Fibroblast of peridontal ligament (primary cell): ENCODE measurements around the gene ARHGDIA.

Experiments
- DNase-seq: peaks from one replicate; pipeline ENCODE4 v3.0.0-alpha.2; 2010; ENCODE audit errors: extremely low read depth

The ARHGDIA gene

GRCh38 chr17:81823820-81824550 lies 47.2 kb downstream of the ARHGDIA start:
- DNase-seq: no peak

- no peak for DNase-seq
Measured at GRCh38 chr17:81822996-81823819, 47.9 kb downstream of the ARHGDIA start.

DNA sequence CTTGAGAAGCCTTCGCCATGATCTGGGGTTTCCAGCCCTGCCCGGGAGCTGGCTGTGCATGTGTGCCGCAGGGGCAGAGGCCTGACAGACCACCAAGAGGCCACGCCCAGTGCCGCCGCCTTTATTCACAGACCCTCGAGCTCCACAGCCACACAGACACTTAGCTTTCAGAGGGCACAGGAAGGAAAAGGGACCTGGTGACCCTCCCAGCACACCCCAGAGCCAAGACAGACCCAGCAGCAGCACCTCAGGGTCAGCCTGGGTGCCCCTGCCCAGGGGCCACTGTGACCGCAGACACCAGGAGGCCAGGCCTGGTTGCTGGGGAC lies 48.9 kb downstream of the ARHGDIA start:
- DNase-seq: no peak

GRCh38 chr17:81821603-81822311 lies 49.4 kb downstream of the ARHGDIA start:
- peak; percentile 18 for DNase-seq

DNA sequence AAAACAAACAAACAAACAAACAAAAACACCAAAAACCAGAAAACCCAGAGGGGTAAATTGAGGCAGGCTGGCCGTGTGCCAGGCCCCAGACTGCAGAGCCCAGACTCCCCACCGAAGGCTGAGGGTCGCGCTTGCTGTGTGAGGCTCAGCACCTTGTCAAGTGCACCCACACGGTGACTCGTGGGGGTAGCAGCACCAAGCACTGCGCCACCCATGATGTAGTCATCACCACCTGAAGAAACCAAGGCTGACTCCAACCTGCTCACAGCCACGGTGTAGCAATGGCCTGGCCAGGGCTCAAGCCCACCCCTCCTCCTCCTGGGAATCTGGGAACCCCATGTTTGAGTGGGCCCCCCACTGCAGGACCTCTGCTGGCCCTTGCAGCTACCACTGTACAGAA lies 50.0 kb downstream of the ARHGDIA start:
- DNase-seq: no peak

DNA sequence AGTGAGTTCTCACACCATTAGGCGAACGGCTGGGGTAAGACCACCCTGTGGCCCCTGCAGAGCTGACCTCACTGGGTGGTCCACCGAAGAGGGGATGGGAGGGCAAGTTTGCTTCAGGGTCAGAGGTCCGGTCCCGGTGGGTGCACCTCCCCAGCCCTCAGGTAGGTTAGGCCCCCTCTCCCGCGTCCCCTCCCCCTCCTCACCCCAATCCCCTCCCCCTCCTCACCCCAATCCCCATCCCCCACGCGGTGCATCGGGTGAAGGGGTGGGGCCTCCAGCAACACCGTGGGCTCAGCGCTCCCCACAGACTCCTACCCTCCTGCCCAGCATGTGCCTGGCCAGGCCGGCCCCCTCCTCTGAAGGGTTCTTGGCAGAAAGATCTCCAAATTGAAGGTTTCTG lies 51.4 kb downstream of the ARHGDIA start:
- no peak for DNase-seq

DNA sequence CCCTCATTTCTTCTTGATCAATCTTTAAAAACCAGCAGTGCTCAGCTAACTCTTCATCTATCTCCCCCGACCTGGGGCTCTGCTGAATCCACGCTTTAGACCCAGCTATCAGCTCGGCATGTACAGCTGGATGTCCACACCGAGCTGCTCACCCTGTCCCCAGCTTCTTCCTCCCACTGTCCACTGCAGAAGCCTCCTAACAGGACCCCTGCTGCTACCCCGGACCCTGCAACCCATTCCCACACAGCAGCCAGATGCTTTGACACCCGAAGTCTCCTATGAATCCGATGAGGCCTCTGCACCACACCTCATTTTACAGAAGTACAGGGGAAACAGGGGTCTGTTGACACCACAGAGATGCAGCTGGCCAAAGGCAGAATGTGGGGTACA lies 53.4 kb downstream of the ARHGDIA start:
- DNase-seq: no peak
